HepG2 (cell line): Measurements from ENCODE around the gene TMEM74B. TPM values are rescaled to one million over a fixed set of nuclear protein-coding genes. Genes with fewer than 3 reads are reported as not detected.

Experiments
- ATF7 ChIP-seq, 2 experiments: fragments of 450-650 bp in 1 of 2; sonication (generic) in 1 of 2; formaldehyde crosslinking in 1 of 2; IDR thresholded peaks; 2 replicates each; pipeline versions ENCODE4 v1.4.0 to v1.6.1; 2016 to 2020; ENCODE audit warnings: antibody characterized with exemption in 1 of 2, mild to moderate bottlenecking in 1 of 2, missing genetic modification reagents in 1 of 2
- GPN1 ChIP-seq: sonication (generic); formaldehyde crosslinking; IDR thresholded peaks from 2 replicates; pipeline ENCODE4 v1.5.1; 2020; ENCODE audit warnings: missing genetic modification reagents, borderline replicate concordance
- HNRNPLL ChIP-seq: fragments of 200-400 bp; formaldehyde crosslinking; IDR thresholded peaks from 2 replicates; pipeline ENCODE4 v1.6.1; 2017; ENCODE audit warnings: mild to moderate bottlenecking, low read depth, low read length; ENCODE audit not compliant: poor library complexity, severe bottlenecking
- KDM5A ChIP-seq: fragments of 200-600 bp; sonication (generic); IDR thresholded peaks from 2 replicates; pipeline ENCODE4 v1.7.0; 2018; ENCODE audit warnings: antibody characterized with exemption, mild to moderate bottlenecking, low read length, borderline replicate concordance
- SYNCRIP ChIP-seq: fragments of 200-400 bp; formaldehyde crosslinking; IDR thresholded peaks from 2 replicates; pipeline ENCODE4 v1.6.1; 2018; ENCODE audit warnings: mild to moderate bottlenecking, low read depth, low read length; ENCODE audit not compliant: insufficient read depth
- ZC3H13 ChIP-seq: sonication (generic); formaldehyde crosslinking; IDR thresholded peaks from 2 replicates; pipeline ENCODE4 v1.8.1; 2023; ENCODE audit warnings: mild to moderate bottlenecking, missing genetic modification reagents, moderate library complexity
- ZNF484 ChIP-seq: sonication (generic); formaldehyde crosslinking; IDR thresholded peaks from 2 replicates; pipeline ENCODE4 v1.5.1; 2020; ENCODE audit warnings: mild to moderate bottlenecking, low read depth, missing genetic modification reagents, borderline replicate concordance
- ZNF556 ChIP-seq: sonication (generic); formaldehyde crosslinking; IDR thresholded peaks from 2 replicates; pipeline ENCODE4 v1.4.0; 2020; ENCODE audit warnings: mild to moderate bottlenecking, missing genetic modification reagents, borderline replicate concordance
- ZNF839 ChIP-seq: sonication (generic); formaldehyde crosslinking; IDR thresholded peaks from 2 replicates; pipeline ENCODE4 v1.4.0; 2020; ENCODE audit warnings: missing genetic modification reagents, mild to moderate bottlenecking, borderline replicate concordance
- polyA plus RNA-seq, 8 experiments: library from polyadenylated mRNA; depleted of rRNA in 3 of 8; stranded (reverse) in 7 of 8; unstranded in 1 of 8; fragments of >200 nt; fragmentation: Illumina TruSeq in 4 of 8; extraction: Trizol in 4 of 8; gene quantifications; 2 replicates each; pipeline versions ENCODE4 v1.2.1 to v1.2.3, GENCODE V29; 2011 to 2016; ENCODE audit warnings: low read depth in 4 of 8, missing spikeins in 1 of 8, mixed read lengths in 1 of 8; ENCODE audit not compliant: insufficient read depth in 1 of 8
- total RNA-seq, 5 experiments: library from RNA; depleted of rRNA; stranded (reverse); fragments of >200 nt; fragmentation: Illumina TruSeq; extraction: Trizol; gene quantifications; 2 replicates each; pipeline ENCODE4 v1.2.3, GENCODE V29; 2016; ENCODE audit warnings: low read depth in 1 of 5
- TF ChIP-seq, protein P1 (sequence below): sonication (generic); formaldehyde crosslinking; IDR thresholded peaks from 2 replicates; pipeline ENCODE4 v1.4.0; 2020; ENCODE audit warnings: missing genetic modification reagents
- TF ChIP-seq, protein P2 (sequence below): sonication (generic); formaldehyde crosslinking; IDR thresholded peaks from 2 replicates; pipeline ENCODE4 v1.4.0; 2020; ENCODE audit warnings: missing genetic modification reagents, borderline replicate concordance
- TF ChIP-seq, protein P3 (sequence below): IDR thresholded peaks from 2 replicates; pipeline ENCODE4 v1.6.1; 2018; ENCODE audit warnings: missing genetic modification reagents, mild to moderate bottlenecking, missing compliant biosample characterization
- TF ChIP-seq, protein P4 (sequence below): sonication (generic); formaldehyde crosslinking; IDR thresholded peaks from 2 replicates; pipeline ENCODE4 v1.4.0; 2020; ENCODE audit warnings: missing genetic modification reagents
- TF ChIP-seq, protein P5 (sequence below): sonication (generic); formaldehyde crosslinking; IDR thresholded peaks from 2 replicates; pipeline ENCODE4 v1.4.0; 2020; ENCODE audit warnings: low read depth, missing genetic modification reagents

TMEM74B gene
- total and polyA plus RNA-seq, 2 of the 13 experiments (the other 11 are each of a cell fraction or from before 2014, with no cell fraction given), result 4.7 to 18.4 TPM

DNA sequence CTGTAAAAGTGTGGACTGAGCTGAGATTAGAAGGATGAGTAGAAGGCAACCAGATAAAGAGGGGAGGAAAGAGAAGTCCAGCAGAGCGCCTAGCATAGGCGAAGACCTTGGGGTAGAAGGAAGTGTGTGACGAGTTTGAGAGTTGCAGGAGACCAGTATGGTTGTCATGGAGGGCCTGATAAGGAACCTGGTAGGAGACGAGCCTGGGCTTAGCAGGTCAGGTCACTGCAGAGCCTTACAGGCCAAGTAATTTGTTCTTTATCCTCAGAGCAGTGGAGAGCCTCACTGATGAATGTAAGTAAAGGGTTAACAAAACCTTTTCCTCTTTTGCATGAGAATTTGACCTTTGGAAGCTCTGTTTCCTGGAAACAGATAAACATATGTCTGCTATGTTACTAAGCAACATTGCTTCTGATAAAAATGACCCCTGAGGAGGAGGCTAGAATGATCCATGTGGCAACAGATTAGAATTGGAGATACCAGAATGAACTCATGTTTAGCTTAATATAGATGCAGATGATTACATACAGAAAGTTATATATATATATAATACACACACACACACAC, 2.9 kb upstream of the TMEM74B start (continued):
- TF ChIP-seq, protein P1, sequence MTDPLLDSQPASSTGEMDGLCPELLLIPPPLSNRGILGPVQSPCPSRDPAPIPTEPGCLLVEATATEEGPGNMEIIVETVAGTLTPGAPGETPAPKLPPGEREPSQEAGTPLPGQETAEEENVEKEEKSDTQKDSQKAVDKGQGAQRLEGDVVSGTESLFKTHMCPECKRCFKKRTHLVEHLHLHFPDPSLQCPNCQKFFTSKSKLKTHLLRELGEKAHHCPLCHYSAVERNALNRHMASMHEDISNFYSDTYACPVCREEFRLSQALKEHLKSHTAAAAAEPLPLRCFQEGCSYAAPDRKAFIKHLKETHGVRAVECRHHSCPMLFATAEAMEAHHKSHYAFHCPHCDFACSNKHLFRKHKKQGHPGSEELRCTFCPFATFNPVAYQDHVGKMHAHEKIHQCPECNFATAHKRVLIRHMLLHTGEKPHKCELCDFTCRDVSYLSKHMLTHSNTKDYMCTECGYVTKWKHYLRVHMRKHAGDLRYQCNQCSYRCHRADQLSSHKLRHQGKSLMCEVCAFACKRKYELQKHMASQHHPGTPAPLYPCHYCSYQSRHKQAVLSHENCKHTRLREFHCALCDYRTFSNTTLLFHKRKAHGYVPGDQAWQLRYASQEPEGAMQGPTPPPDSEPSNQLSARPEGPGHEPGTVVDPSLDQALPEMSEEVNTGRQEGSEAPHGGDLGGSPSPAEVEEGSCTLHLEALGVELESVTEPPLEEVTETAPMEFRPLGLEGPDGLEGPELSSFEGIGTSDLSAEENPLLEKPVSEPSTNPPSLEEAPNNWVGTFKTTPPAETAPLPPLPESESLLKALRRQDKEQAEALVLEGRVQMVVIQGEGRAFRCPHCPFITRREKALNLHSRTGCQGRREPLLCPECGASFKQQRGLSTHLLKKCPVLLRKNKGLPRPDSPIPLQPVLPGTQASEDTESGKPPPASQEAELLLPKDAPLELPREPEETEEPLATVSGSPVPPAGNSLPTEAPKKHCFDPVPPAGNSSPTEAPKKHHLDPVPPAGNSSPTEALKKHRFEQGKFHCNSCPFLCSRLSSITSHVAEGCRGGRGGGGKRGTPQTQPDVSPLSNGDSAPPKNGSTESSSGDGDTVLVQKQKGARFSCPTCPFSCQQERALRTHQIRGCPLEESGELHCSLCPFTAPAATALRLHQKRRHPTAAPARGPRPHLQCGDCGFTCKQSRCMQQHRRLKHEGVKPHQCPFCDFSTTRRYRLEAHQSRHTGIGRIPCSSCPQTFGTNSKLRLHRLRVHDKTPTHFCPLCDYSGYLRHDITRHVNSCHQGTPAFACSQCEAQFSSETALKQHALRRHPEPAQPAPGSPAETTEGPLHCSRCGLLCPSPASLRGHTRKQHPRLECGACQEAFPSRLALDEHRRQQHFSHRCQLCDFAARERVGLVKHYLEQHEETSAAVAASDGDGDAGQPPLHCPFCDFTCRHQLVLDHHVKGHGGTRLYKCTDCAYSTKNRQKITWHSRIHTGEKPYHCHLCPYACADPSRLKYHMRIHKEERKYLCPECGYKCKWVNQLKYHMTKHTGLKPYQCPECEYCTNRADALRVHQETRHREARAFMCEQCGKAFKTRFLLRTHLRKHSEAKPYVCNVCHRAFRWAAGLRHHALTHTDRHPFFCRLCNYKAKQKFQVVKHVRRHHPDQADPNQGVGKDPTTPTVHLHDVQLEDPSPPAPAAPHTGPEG, result no peak
- no peak for TF ChIP-seq ATF7 (IDR thresholded peaks at IDR 0.05)
- TF ChIP-seq ATF7 (CRISPR knock-in tag; IDR thresholded peaks at IDR 0.05), result no peak
- no peak for TF ChIP-seq HNRNPLL
- no peak for TF ChIP-seq SYNCRIP
- TF ChIP-seq KDM5A, result no peak
- TF ChIP-seq, protein P2, sequence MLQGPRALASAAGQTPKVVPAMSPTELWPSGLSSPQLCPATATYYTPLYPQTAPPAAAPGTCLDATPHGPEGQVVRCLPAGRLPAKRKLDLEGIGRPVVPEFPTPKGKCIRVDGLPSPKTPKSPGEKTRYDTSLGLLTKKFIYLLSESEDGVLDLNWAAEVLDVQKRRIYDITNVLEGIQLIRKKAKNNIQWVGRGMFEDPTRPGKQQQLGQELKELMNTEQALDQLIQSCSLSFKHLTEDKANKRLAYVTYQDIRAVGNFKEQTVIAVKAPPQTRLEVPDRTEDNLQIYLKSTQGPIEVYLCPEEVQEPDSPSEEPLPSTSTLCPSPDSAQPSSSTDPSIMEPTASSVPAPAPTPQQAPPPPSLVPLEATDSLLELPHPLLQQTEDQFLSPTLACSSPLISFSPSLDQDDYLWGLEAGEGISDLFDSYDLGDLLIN, result no peak
- TF ChIP-seq, protein P3, sequence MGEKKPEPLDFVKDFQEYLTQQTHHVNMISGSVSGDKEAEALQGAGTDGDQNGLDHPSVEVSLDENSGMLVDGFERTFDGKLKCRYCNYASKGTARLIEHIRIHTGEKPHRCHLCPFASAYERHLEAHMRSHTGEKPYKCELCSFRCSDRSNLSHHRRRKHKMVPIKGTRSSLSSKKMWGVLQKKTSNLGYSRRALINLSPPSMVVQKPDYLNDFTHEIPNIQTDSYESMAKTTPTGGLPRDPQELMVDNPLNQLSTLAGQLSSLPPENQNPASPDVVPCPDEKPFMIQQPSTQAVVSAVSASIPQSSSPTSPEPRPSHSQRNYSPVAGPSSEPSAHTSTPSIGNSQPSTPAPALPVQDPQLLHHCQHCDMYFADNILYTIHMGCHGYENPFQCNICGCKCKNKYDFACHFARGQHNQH (CRISPR knock-in tag), result 0 out of 2 replicates have a peak, but pooled peaks have one; percentile 33
- no peak for TF ChIP-seq GPN1 (CRISPR knock-in tag)
- TF ChIP-seq, protein P4, sequence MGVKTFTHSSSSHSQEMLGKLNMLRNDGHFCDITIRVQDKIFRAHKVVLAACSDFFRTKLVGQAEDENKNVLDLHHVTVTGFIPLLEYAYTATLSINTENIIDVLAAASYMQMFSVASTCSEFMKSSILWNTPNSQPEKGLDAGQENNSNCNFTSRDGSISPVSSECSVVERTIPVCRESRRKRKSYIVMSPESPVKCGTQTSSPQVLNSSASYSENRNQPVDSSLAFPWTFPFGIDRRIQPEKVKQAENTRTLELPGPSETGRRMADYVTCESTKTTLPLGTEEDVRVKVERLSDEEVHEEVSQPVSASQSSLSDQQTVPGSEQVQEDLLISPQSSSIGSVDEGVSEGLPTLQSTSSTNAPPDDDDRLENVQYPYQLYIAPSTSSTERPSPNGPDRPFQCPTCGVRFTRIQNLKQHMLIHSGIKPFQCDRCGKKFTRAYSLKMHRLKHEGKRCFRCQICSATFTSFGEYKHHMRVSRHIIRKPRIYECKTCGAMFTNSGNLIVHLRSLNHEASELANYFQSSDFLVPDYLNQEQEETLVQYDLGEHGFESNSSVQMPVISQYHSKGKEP (CRISPR knock-in tag), result no peak
- TF ChIP-seq ZNF556 (CRISPR knock-in tag), result no peak
- TF ChIP-seq ZC3H13 (CRISPR knock-in tag), result no peak
- TF ChIP-seq ZNF484 (CRISPR knock-in tag), result no peak
- TF ChIP-seq, protein P5, sequence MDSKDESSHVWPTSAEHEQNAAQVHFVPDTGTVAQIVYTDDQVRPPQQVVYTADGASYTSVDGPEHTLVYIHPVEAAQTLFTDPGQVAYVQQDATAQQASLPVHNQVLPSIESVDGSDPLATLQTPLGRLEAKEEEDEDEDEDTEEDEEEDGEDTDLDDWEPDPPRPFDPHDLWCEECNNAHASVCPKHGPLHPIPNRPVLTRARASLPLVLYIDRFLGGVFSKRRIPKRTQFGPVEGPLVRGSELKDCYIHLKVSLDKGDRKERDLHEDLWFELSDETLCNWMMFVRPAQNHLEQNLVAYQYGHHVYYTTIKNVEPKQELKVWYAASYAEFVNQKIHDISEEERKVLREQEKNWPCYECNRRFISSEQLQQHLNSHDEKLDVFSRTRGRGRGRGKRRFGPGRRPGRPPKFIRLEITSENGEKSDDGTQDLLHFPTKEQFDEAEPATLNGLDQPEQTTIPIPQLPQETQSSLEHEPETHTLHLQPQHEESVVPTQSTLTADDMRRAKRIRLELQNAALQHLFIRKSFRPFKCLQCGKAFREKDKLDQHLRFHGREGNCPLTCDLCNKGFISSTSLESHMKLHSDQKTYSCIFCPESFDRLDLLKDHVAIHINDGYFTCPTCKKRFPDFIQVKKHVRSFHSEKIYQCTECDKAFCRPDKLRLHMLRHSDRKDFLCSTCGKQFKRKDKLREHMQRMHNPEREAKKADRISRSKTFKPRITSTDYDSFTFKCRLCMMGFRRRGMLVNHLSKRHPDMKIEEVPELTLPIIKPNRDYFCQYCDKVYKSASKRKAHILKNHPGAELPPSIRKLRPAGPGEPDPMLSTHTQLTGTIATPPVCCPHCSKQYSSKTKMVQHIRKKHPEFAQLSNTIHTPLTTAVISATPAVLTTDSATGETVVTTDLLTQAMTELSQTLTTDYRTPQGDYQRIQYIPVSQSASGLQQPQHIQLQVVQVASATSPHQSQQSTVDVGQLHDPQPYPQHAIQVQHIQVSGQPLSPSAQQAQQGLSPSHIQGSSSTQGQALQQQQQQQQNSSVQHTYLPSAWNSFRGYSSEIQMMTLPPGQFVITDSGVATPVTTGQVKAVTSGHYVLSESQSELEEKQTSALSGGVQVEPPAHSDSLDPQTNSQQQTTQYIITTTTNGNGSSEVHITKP, result peak; percentile 59; the same call in 1 of the 2 replicates
- TF ChIP-seq ZNF839 (CRISPR knock-in tag), result no peak
